BE2C (cell line): ENCODE data around the gene ZNF133.
A peak's percentile ranks its signal among the peaks of the same experiment; 100 is the strongest.

Source experiments
- DNase-seq: peaks from one replicate; pipeline ENCODE4 v3.0.0-alpha.2; 2020
- H3K27me3 ChIP-seq: fragments of 250-450 bp; sonication (Bioruptor Pico); 2 replicates; pipeline ENCODE4 v1.5.1; 2020; ENCODE audit warnings: mild to moderate bottlenecking
- H3K36me3 ChIP-seq: fragments of 250-450 bp; sonication (Bioruptor Pico); 2 replicates; pipeline ENCODE4 v1.5.1; 2020; ENCODE audit warnings: mild to moderate bottlenecking
- H3K4me1 ChIP-seq: fragments of 250-450 bp; sonication (Bioruptor Pico); 2 replicates; pipeline ENCODE4 v1.5.1; 2020
- H3K4me3 ChIP-seq: 2 replicates; pipeline ENCODE4 v1.5.1; 2011; ENCODE audit warnings: low read depth, low read length
- H3K9me3 ChIP-seq: fragments of 250-450 bp; sonication (Bioruptor Pico); 2 replicates; pipeline ENCODE4 v1.5.1; 2020
- TF ChIP-seq, protein P1 (sequence below): IDR thresholded peaks from 2 replicates; pipeline ENCODE4 v1.5.1; 2012; ENCODE audit warnings: mild to moderate bottlenecking, low read depth, low read length

Gene ZNF133

GRCh38 chr20:18276821-18277220 is 11.5 kb upstream of the ZNF133 start:
- Histone ChIP-seq H3K4me1 (no peaks in the 10 kb centered on the region), H3K27me3 (peaks cover 50% of the 10 kb centered on the region), H3K9me3 (no peaks in the 10 kb centered on the region; the same call in 1 of the 2 replicates), H3K4me3 (no peak overlapping the region), H3K36me3 (no peaks in the 10 kb centered on the region)
- DNase-seq = peak; percentile 73
- TF ChIP-seq, protein P1, sequence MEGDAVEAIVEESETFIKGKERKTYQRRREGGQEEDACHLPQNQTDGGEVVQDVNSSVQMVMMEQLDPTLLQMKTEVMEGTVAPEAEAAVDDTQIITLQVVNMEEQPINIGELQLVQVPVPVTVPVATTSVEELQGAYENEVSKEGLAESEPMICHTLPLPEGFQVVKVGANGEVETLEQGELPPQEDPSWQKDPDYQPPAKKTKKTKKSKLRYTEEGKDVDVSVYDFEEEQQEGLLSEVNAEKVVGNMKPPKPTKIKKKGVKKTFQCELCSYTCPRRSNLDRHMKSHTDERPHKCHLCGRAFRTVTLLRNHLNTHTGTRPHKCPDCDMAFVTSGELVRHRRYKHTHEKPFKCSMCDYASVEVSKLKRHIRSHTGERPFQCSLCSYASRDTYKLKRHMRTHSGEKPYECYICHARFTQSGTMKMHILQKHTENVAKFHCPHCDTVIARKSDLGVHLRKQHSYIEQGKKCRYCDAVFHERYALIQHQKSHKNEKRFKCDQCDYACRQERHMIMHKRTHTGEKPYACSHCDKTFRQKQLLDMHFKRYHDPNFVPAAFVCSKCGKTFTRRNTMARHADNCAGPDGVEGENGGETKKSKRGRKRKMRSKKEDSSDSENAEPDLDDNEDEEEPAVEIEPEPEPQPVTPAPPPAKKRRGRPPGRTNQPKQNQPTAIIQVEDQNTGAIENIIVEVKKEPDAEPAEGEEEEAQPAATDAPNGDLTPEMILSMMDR = peak; percentile 96

DNA sequence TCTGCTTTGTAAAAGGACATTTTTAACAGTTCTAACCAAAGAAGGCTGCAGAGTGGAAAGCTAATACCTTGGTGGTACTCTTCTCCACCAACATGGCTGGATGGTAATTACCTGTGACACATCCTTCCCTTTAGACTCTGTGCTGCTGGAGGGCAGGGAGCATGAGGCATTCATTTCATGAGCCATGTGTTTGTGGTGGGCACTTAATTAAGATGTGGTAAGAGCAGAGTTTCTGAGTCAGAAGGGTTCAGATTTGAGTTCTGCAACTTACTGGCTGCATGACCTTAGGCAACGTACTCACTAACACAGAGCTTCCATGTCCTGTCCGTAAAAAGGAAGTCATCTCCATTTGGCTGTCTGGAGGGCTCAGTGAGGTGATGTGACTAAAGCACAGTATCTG is 9.1 kb upstream of the ZNF133 start:
- H3K27me3 ChIP-seq = peaks cover 51% of the 10 kb centered on the region
- H3K4me1 ChIP-seq = no peaks in the 10 kb centered on the region
- H3K9me3 ChIP-seq = no peaks in the 10 kb centered on the region; the same call in 1 of the 2 replicates
- H3K36me3 ChIP-seq = no peaks in the 10 kb centered on the region
- TF ChIP-seq, protein P1 = no peak
- no peak for DNase-seq
- H3K4me3 ChIP-seq = no peak overlapping the region

DNA sequence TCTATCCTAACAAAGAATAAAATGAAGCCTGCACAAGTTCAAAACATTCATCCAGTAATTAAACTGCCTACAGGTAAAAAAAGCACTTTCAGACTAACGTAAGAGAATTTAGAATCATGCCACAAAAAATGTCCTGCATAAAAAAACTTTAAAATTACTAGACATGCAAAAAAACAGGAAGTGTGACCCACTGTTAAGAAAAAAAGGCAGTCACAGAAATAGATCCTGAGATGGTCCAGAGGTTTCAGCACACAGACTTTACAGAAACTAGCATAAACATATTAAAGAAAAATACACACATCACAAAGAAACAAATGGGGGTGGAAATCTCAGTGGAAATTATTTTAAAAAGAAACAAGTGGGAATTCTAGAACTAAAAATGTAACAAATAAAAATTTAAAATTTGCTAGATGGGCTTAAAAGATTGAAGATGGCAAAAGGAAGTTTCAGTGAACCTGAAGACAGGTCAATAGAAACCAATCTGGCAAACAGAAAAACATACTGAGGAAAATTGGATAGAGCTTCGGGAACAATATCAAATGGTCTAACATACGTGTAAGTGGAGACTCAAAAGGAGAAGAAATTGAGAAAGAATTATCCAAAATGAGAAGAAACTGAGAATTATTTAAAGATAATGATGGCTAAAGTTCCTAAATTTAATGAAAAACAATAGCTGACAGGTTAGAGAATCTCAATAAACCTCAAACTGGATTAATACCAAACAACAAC is 3.4 kb upstream of the ZNF133 start:
- DNase-seq = no peak
- TF ChIP-seq, protein P1 = no peak
- H3K9me3 ChIP-seq = no peaks in the 10 kb centered on the region
- no peak overlapping the region for H3K4me3 ChIP-seq
- peaks cover 20% of the 10 kb centered on the region for H3K27me3 ChIP-seq
- no peaks in the 10 kb centered on the region for H3K4me1 ChIP-seq
- H3K36me3 ChIP-seq = no peaks in the 10 kb centered on the region

DNA sequence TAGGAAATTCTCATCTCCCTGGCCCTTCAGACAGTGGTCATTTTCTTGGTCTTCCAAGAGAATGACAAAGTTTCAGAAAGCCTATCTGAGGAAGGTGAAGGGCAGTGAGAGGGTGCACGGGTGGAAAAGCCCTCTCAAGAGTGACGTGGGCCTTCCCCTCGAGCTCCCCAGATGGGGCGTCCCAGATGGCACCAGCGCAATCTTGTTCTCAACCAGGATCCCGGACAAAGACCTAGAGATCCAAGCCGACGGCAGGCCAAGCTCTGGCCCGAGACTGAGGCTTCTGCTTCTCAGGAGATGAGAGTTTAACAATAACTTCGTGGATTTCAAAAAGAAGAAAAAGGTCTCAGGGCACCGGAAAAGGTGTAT is 797 bp upstream of the ZNF133 start:
- peak overlapping the region; percentile 97 for H3K4me3 ChIP-seq
- no peaks in the 10 kb centered on the region for H3K4me1 ChIP-seq
- DNase-seq = no peak
- no peaks in the 10 kb centered on the region for H3K36me3 ChIP-seq
- H3K27me3 ChIP-seq = peaks cover under 1% of the 10 kb centered on the region; the same call in 1 of the 2 replicates
- no peaks in the 10 kb centered on the region for H3K9me3 ChIP-seq
- TF ChIP-seq, protein P1 = no peak

- Histone ChIP-seq H3K27me3 (no peaks in the 10 kb centered on the region), H3K9me3 (no peaks in the 10 kb centered on the region), H3K36me3 (no peaks in the 10 kb centered on the region), H3K4me1 (no peaks in the 10 kb centered on the region), H3K4me3 (peak overlapping the region; percentile 97)
- TF ChIP-seq, protein P1 = no peak
- DNase-seq = no peak
These were observed 481 bp downstream of the ZNF133 start for GRCh38 chr20:18288749-18289267.

GRCh38 chr20:18289306-18289705 is 979 bp downstream of the ZNF133 start:
- Histone ChIP-seq H3K27me3 (no peaks in the 10 kb centered on the region), H3K4me1 (no peaks in the 10 kb centered on the region), H3K4me3 (peak overlapping the region; percentile 97), H3K36me3 (no peaks in the 10 kb centered on the region), H3K9me3 (no peaks in the 10 kb centered on the region)
- TF ChIP-seq, protein P1 = no peak
- DNase-seq = no peak
